KMS-11 (cell line): ENCODE data around the gene FRAS1.

Experiments used
- H2AFZ ChIP-seq: fragments of 200-600 bp; sonication (generic); 2 replicates; pipeline ENCODE4 v1.6.1; 2016; ENCODE audit warnings: antibody characterized with exemption, mixed run types, low read depth
- H3K27ac ChIP-seq: fragments of 200-600 bp; sonication (generic); 2 replicates; pipeline ENCODE4 v1.6.1; 2016; ENCODE audit warnings: mild to moderate bottlenecking, mixed run types
- H3K27me3 ChIP-seq: fragments of 200-600 bp; sonication (generic); 2 replicates; pipeline ENCODE4 v1.6.1; 2017; ENCODE audit warnings: mild to moderate bottlenecking, low read depth, mixed run types, moderate library complexity; ENCODE audit not compliant: insufficient read depth
- H3K36me3 ChIP-seq: fragments of 200-600 bp; sonication (generic); 2 replicates; pipeline ENCODE4 v1.6.1; 2017; ENCODE audit warnings: mild to moderate bottlenecking, mixed run types; ENCODE audit not compliant: insufficient read depth
- H3K4me1 ChIP-seq: fragments of 200-600 bp; sonication (generic); 2 replicates; pipeline ENCODE4 v1.6.1; 2016; ENCODE audit warnings: mild to moderate bottlenecking, low read depth, mixed run types; ENCODE audit not compliant: poor library complexity, severe bottlenecking
- H3K4me2 ChIP-seq: fragments of 200-600 bp; sonication (generic); 2 replicates; pipeline ENCODE4 v1.7.0; 2016; ENCODE audit warnings: mild to moderate bottlenecking, mixed run types
- H3K4me3 ChIP-seq: fragments of 200-600 bp; sonication (generic); IDR thresholded peaks from 2 replicates; pipeline ENCODE4 v1.6.1; 2017; ENCODE audit warnings: low read depth, low read length, mixed read lengths; ENCODE audit not compliant: insufficient read depth
- H3K79me2 ChIP-seq: fragments of 200-600 bp; sonication (generic); 2 replicates; pipeline ENCODE4 v1.6.1; 2016; ENCODE audit warnings: low read depth, mixed run types; ENCODE audit not compliant: insufficient read depth
- H3K9ac ChIP-seq: fragments of 200-600 bp; sonication (generic); 2 replicates; pipeline ENCODE4 v1.6.1; 2016; ENCODE audit warnings: mild to moderate bottlenecking, mixed run types
- H4K20me1 ChIP-seq: fragments of 200-600 bp; sonication (generic); 2 replicates; pipeline ENCODE4 v1.6.1; 2016; ENCODE audit warnings: mild to moderate bottlenecking, mixed run types; ENCODE audit not compliant: insufficient read depth
- TF ChIP-seq, protein P1 (sequence below): fragments of 200-600 bp; sonication (generic); conservative IDR thresholded peaks from 2 replicates; pipeline ENCODE4 v1.6.1; 2017; ENCODE audit warnings: low read depth, mild to moderate bottlenecking, antibody characterized with exemption, low read length, moderate library complexity, mixed read lengths

Gene FRAS1

DNA sequence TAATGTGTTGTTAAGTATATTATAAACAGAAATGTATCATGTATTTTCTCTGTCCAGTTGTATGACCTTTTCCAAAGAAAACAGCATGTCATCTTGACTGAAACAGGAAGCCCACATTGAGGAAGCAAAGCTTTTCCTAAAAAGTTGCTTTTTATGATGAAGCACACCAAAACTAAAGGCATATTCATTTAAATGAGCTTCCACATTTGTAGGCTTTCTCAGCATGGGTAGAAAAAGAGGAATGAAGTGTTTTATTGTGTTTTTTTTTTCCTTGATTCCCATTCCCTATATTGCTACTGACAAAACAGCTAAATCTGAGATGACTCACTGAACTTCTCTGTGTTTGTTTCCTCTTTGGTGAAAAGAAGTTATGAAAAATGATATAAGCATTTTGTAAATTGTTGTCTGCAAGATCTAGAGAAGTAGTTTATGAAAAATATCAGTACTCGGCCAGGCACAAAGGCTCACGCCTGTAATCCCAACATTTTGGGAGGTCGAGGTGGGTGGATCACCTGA is 32.5 kb upstream of the FRAS1 start:
- TF ChIP-seq, protein P1, sequence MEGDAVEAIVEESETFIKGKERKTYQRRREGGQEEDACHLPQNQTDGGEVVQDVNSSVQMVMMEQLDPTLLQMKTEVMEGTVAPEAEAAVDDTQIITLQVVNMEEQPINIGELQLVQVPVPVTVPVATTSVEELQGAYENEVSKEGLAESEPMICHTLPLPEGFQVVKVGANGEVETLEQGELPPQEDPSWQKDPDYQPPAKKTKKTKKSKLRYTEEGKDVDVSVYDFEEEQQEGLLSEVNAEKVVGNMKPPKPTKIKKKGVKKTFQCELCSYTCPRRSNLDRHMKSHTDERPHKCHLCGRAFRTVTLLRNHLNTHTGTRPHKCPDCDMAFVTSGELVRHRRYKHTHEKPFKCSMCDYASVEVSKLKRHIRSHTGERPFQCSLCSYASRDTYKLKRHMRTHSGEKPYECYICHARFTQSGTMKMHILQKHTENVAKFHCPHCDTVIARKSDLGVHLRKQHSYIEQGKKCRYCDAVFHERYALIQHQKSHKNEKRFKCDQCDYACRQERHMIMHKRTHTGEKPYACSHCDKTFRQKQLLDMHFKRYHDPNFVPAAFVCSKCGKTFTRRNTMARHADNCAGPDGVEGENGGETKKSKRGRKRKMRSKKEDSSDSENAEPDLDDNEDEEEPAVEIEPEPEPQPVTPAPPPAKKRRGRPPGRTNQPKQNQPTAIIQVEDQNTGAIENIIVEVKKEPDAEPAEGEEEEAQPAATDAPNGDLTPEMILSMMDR: no peak
- Histone ChIP-seq H3K27ac (no peak overlapping the region), H2AFZ (no peak overlapping the region), H3K4me3 (no peak overlapping the region), H3K4me1 (no peaks in the 10 kb centered on the region), H3K4me2 (no peak overlapping the region), H3K9ac (no peak overlapping the region), H4K20me1 (no peaks in the 10 kb centered on the region), H3K36me3 (no peaks in the 10 kb centered on the region), H3K27me3 (no peaks in the 10 kb centered on the region), H3K79me2 (no peaks in the 10 kb centered on the region)

DNA sequence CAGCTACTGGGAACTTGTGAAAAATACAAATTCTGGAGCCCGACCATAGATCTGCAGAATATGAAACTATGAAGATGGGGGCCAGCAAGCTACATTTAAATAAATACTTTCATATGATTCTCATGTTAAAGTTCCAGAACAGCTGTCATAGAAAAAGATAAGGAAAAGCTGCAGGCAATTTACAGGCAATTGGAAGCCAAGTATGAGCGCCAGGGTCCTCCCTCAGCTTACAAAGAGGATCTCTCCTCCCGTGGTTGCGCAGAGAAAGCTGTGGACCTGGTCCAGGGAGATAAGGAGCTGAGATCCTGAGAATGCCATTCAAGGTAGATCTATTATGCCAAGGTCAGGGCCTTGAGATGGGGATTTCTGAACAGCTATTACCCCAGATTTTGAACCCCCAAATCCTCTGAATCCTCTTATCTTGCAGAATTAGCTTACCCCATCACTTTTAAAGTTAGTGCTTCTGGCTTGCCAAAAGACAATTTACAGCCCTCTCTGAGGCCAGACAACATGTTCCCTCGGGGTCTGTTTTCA is 25.6 kb upstream of the FRAS1 start:
- H3K4me2 ChIP-seq: no peak overlapping the region
- no peaks in the 10 kb centered on the region for H3K4me1 ChIP-seq
- no peaks in the 10 kb centered on the region for H3K79me2 ChIP-seq
- no peaks in the 10 kb centered on the region for H4K20me1 ChIP-seq
- H3K9ac ChIP-seq: no peak overlapping the region
- TF ChIP-seq, protein P1: no peak
- H3K4me3 ChIP-seq: no peak overlapping the region
- H3K36me3 ChIP-seq: no peaks in the 10 kb centered on the region
- no peaks in the 10 kb centered on the region for H3K27me3 ChIP-seq
- H3K27ac ChIP-seq: no peak overlapping the region
- H2AFZ ChIP-seq: no peak overlapping the region

DNA sequence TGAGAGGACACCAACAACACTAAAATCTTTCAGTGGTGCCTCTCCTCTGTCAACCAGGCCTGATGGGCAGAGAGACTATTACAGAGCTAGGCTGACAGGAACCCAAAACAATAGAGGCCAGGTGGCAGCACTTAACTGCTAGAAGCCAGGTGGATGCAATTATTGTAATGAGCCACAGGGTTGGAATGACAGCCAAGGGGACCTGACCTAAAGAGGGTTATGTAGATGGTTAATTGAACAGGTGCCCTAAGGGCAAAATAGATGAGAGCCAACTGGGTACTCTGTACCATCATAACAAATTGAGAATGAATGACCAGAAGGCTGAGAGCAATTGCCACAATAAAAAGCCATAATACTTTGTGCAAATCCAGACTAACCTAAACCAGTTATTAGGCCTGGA is 24.7 kb upstream of the FRAS1 start:
- no peaks in the 10 kb centered on the region for H3K79me2 ChIP-seq
- TF ChIP-seq, protein P1: no peak
- no peaks in the 10 kb centered on the region for H3K4me1 ChIP-seq
- H3K36me3 ChIP-seq: no peaks in the 10 kb centered on the region
- no peaks in the 10 kb centered on the region for H4K20me1 ChIP-seq
- no peak overlapping the region for H3K9ac ChIP-seq
- no peak overlapping the region for H3K4me2 ChIP-seq
- no peak overlapping the region for H3K27ac ChIP-seq
- H3K27me3 ChIP-seq: no peaks in the 10 kb centered on the region
- H2AFZ ChIP-seq: no peak overlapping the region
- no peak overlapping the region for H3K4me3 ChIP-seq

DNA sequence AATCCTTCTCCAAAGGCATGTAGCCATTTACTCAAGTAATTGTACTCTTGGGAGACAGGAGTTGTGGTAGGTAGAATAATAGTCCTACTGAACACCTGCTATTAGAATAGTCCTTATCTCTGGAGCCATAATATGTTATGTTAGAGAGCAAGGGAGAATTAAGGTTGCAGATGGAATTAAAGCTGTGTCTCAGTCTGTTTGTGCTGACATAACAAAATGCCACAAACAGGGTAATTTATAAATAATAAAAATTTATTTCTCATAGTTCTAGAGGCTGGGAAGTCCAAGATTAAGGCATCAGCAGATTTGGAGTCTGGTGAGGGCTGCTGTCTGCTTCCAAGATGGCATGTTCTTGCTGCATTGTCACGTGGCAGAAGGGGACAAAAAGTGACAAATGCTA is 24.2 kb upstream of the FRAS1 start:
- Histone ChIP-seq H3K4me2 (no peak overlapping the region), H3K4me3 (no peak overlapping the region), H3K79me2 (no peaks in the 10 kb centered on the region), H4K20me1 (no peaks in the 10 kb centered on the region), H3K36me3 (no peaks in the 10 kb centered on the region), H3K27ac (no peak overlapping the region), H3K27me3 (no peaks in the 10 kb centered on the region), H3K4me1 (no peaks in the 10 kb centered on the region), H2AFZ (no peak overlapping the region), H3K9ac (no peak overlapping the region)
- TF ChIP-seq, protein P1: no peak
